Hair follicle dermal papilla cell (primary cell): Measurements from ENCODE around the gene VWCE. TPM values are rescaled to one million over a fixed set of nuclear protein-coding genes. Genes with fewer than 3 reads are reported as not detected.

Experiments used
- total RNA-seq: library from RNA; depleted of rRNA; stranded (reverse); fragments of >200 nt; gene quantifications from 2 replicates; pipeline ENCODE4 v1.2.3, GENCODE V29; 2012

The VWCE gene
- 2.8 and 3.4 TPM in 2 replicates for total RNA-seq

GRCh38 chr11:61294717-61295595 lies at the start of gene VWCE:
TSS of gene VWCE (minus strand) at chr11:61295316. CDS start at chr11:61295037, 279 bp downstream.

GRCh38 chr11:61332797-61333549 lies 37.9 kb upstream of the VWCE start, which contains the start of the genes DDB1 and TKFC:
TSS of gene DDB1 (minus strand) at chr11:61333105. CDS start at chr11:61332968, 137 bp downstream.
TSS of gene TKFC (plus strand) at chr11:61333228. CDS start at chr11:61334729, 1,501 bp downstream.

GRCh38 chr11:61240875-61241274 lies 54.2 kb downstream of the VWCE start, which contains the start of gene PGA5:
TSS of gene PGA5 (plus strand) at chr11:61241175. CDS start at chr11:61241227, 52 bp downstream.

GRCh38 chr11:61222047-61222446 lies 73.1 kb downstream of the VWCE start, which contains the start of gene PGA4:
TSS of gene PGA4 (plus strand) at chr11:61222347. CDS start at chr11:61222401, 54 bp downstream.

Other genes with a start within 250 kb of the VWCE start
- not detected in 2 replicates for gene CD5, start 192.8 kb downstream of the VWCE start, total RNA-seq
- 21.0 and 22.2 TPM in 2 replicates for gene VPS37C, start 133.9 kb downstream of the VWCE start, total RNA-seq
- 0.65 and 2.9 TPM in 2 replicates for gene PGA3, start 91.8 kb downstream of the VWCE start, total RNA-seq
- 0.16 and 0.61 TPM in 2 replicates for gene PGA4, start 73.0 kb downstream of the VWCE start, total RNA-seq
- 0.16 and 0.61 TPM in 2 replicates for gene PGA5, start 54.1 kb downstream of the VWCE start, total RNA-seq
- 266 and 285 TPM in 2 replicates for gene DDB1, start 37.8 kb upstream of the VWCE start, total RNA-seq
- 29.0 and 31.5 TPM in 2 replicates for gene TKFC, start 37.9 kb upstream of the VWCE start, total RNA-seq
- 51.1 and 55.0 TPM in 2 replicates for gene CYB561A3, start 66.6 kb upstream of the VWCE start, total RNA-seq
- 29.3 and 33.8 TPM in 2 replicates for gene TMEM138, start 67.1 kb upstream of the VWCE start, total RNA-seq
- 8.8 and 10.3 TPM in 2 replicates for gene TMEM216, start 97.3 kb upstream of the VWCE start, total RNA-seq
- 33.9 and 38.1 TPM in 2 replicates for gene CPSF7, start 134.7 kb upstream of the VWCE start, total RNA-seq
- gene SDHAF2, start 134.8 kb upstream of the VWCE start, total RNA-seq, result 39.0 and 63.3 TPM in 2 replicates
- gene LRRC10B, start 213.4 kb upstream of the VWCE start, total RNA-seq, result not detected in 2 replicates